ENCODE results near the gene VWA5B2. TPM values are rescaled to one million over a fixed set of nuclear protein-coding genes. Genes with fewer than 3 reads are reported as not detected.

Gene VWA5B2
- total and polyA plus RNA-seq, 9 of the 15 experiments (the other 6 are each of a cell fraction or from before 2014, with no cell fraction given): 0.04 TPM; not detected in 8

- TF ChIP-seq ATF3 (IDR thresholded peaks at IDR 0.05): no peak
- no peak for TF ChIP-seq ATF3 (CRISPR knock-in tag; conservative IDR thresholded peaks at IDR 0.05)
- peak in 1 of 2 experiments; percentile 93; a peak in 2 of 4 replicates for TF ChIP-seq SIN3A (IDR thresholded peaks at IDR 0.05; ENCODE audit: borderline replicate concordance in 2 of 2, control insufficient read depth in 1 of 2, low read depth in 2 of 2, low read length in 2 of 2)
- no peak for TF ChIP-seq BRD9 (IDR thresholded peaks at IDR 0.05; ENCODE audit: low read depth, partially characterized antibody)
- no peak for TF ChIP-seq YY1 (IDR thresholded peaks at IDR 0.05; ENCODE audit: borderline replicate concordance in 1 of 3, control insufficient read depth in 1 of 3, extremely low read depth in 1 of 3, insufficient read depth in 3 of 3, insufficient read length in 1 of 3, insufficient replicate concordance in 2 of 3, low read depth in 1 of 3, low read length in 2 of 3)
Observed at GRCh38 chr3:184240384-184241140, 11.2 kb downstream of the VWA5B2 start (continued).

GRCh38 chr3:184241141-184241446 lies 11.7 kb downstream of the VWA5B2 start:
- 79% methylated on average over 14 of the region's 17 CpGs for WGBS (ENCODE audit: insufficient coverage, low coverage, missing lambda C conversion rate)
- no peaks in the 10 kb centered on the region for H3K9me3 ChIP-seq (replicated peaks; ENCODE audit: control insufficient read depth, insufficient read depth, low read depth, low read length)
- BruUV-seq (replicated peaks): no TSS peak
- no peaks in the 10 kb centered on the region for H3K79me2 ChIP-seq (ENCODE audit: control insufficient read depth, insufficient read depth, low read length)
- ATAC-seq (no peak; the same call in 2 of the 3 replicates), DNase-seq (ENCODE audit: extremely low read depth in 1 of 4, low spot score in 3 of 4) (no peak), FAIRE-seq (no peak)
- in situ Hi-C loops (cut with MboI) (loop anchor here (10.0 kb wide), 1 partner anchor 226 kb away; the partner anchor contains the start of gene ABCC5), intact Hi-C loops (cut with micrococcal nuclease) (loop anchor here (5.0 to 10.0 kb wide), 2 partner anchors 94 to 196 kb away; no protein-coding TSS in a partner anchor)
- peaks cover 27% of the 10 kb centered on the region for H4K20me1 ChIP-seq (replicated peaks; ENCODE audit: control insufficient read depth, insufficient read depth, low read length)
- CTCF ChIA-PET (ENCODE audit: low intra/inter-chr PET ratio): interaction anchor here (2.2 kb wide), 1 partner anchor 345 kb away, joined by 17 read pairs; no protein-coding TSS in a partner anchor
- POLR2A ChIA-PET: interaction anchor here (1.2 to 1.4 kb wide), 2 partner anchors 11 to 57 kb away, joined by 3 to 6 read pairs; partner anchors contain the start of gene VWA5B2
- peaks cover 0 to 22% of the 10 kb centered on the region in 2 experiments; a peak in 3 of 5 replicates for H3K4me1 ChIP-seq (replicated peaks in 1 of 2; ENCODE audit: control insufficient read depth in 2 of 2, insufficient read depth in 2 of 2, low read length in 2 of 2)
- no peak overlapping the region for H3K4me2 ChIP-seq (ENCODE audit: insufficient read depth, low read length)
- no peak overlapping the region for H3K9ac ChIP-seq (ENCODE audit: insufficient read depth in 1 of 2, low read depth in 2 of 2, low read length in 2 of 2)
- no peak overlapping the region for H2AFZ ChIP-seq (ENCODE audit: low read depth, low read length)
- H3K36me3 ChIP-seq (ENCODE audit: control insufficient read depth, insufficient read depth, low read length): peaks cover 42% of the 10 kb centered on the region
- H3K4me3 ChIP-seq: no peak overlapping the region
- no peaks in the 10 kb centered on the region for H3K9me1 ChIP-seq (ENCODE audit: control insufficient read depth, insufficient read depth, low read length)
- peaks cover 0 to 12% of the 10 kb centered on the region in 2 experiments; a peak in 1 of 5 replicates for H3K27me3 ChIP-seq (ENCODE audit: control insufficient read depth in 2 of 2, insufficient read depth in 2 of 2, low read length in 2 of 2)
- no peak overlapping the region for H3K27ac ChIP-seq (ENCODE audit: extremely low read depth, low read depth, low read length)
- TF ChIP-seq ZNF280A (IDR thresholded peaks at IDR 0.05; ENCODE audit: low read depth, partially characterized antibody) (no peak), RNF2 (IDR thresholded peaks at IDR 0.05) (no peak), ZNF212 (CRISPR knock-in tag; IDR thresholded peaks at IDR 0.05) (no peak), SMC3 (conservative IDR thresholded peaks at IDR 0.05; ENCODE audit: insufficient read depth, low read depth, low read length) (no peak), FOXJ2 (tag; IDR thresholded peaks at IDR 0.05) (no peak), PCBP1 (IDR thresholded peaks at IDR 0.05; ENCODE audit: low read depth, low read length, poor library complexity, severe bottlenecking) (no peak), ZSCAN32 (CRISPR knock-in tag; IDR thresholded peaks at IDR 0.05) (no peak), SMAD1 (IDR thresholded peaks at IDR 0.05; ENCODE audit: low read depth, low read length, partially characterized antibody) (no peak), KDM4B (IDR thresholded peaks at IDR 0.05; ENCODE audit: borderline replicate concordance in 2 of 2, low read depth in 1 of 2) (no peak), ELF4 (CRISPR knock-in tag; IDR thresholded peaks at IDR 0.05) (no peak), ZFPM2 (CRISPR knock-in tag; IDR thresholded peaks at IDR 0.05) (no peak), ZNF76 (CRISPR knock-in tag; IDR thresholded peaks at IDR 0.05; ENCODE audit: borderline replicate concordance) (no peak), NCOA6 (IDR thresholded peaks at IDR 0.05) (no peak)

Measured in K562 (cell line).